GM19463 (cell line): ENCODE data around the gene BRCA1.
"Not testable (repeated sequence)": the region's sequence is repeated elsewhere in the genome, so short reads cannot be mapped to it uniquely, and the experiment has no call there.

ENCODE experiments used
- ATAC-seq: cut with Tn5 transposase; IDR thresholded peaks from one replicate; pipeline ENCODE4 v1.9.1; 2021; ENCODE audit warnings: mild to moderate bottlenecking, moderate library complexity; ENCODE audit not compliant: unreplicated experiment

The BRCA1 gene

DNA sequence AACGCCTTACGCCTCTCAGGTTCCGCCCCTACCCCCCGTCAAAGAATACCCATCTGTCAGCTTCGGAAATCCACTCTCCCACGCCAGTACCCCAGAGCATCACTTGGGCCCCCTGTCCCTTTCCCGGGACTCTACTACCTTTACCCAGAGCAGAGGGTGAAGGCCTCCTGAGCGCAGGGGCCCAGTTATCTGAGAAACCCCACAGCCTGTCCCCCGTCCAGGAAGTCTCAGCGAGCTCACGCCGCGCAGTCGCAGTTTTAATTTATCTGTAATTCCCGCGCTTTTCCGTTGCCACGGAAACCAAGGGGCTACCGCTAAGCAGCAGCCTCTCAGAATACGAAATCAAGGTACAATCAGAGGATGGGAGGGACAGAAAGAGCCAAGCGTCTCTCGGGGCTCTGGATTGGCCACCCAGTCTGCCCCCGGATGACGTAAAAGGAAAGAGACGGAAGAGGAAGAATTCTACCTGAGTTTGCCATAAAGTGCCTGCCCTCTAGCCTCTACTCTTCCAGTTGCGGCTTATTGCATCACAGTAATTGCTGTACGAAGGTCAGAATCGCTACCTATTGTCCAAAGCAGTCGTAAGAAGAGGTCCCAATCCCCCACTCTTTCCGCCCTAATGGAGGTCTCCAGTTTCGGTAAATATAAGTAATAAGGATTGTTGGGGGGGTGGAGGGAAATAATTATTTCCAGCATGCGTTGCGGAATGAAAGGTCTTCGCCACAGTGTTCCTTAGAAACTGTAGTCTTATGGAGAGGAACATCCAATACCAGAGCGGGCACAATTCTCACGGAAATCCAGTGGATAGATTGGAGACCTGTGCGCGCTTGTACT is at the start of gene BRCA1:
BRCA1 (minus strand) TSS at position 232 of the 834 bp plus-strand sequence. CDS start 1,268 bp downstream, outside the sequence.
- peak; percentile 97 for ATAC-seq

GRCh38 chr17:43171586-43172487 is 46.7 kb upstream of the BRCA1 start:
- ATAC-seq: no peak

DNA sequence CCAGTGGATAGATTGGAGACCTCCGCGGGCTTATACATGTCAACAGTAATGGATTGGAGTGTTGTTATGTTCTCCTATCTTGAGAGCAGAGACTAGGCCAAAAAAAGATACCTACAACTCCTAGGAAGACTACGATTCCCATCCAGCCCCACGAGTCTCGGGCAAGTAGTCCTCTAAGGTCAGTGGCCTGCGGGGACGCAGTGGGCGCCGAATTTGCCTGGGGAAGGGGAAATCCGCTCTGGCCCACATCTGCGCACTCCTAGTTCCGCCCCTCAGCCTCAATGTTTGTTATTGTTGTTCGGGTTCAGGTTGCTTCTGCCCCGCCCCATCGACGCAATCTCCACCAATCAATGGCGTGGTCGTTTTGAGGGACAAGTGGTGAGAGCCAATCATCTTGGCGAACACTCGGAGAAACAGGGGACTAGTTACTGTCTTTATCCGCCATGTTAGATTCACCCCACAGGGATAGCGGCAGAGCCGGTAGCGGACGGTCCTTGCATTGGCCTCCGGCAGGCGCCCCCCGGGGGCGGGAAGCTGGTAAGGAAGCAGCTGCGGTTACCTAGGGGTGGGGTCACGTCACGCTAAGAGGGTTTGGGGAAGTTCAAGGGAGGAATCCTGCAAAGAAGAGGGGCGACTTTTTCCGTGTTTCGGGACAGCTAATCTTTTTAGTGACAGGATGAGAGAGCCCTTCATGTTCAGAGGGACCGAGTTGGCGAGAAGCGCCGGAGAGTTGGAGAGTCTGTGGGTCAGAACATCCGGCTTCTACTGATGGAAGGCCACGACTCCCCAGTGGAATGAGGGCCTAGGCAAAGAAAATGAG is 45.8 kb upstream of the BRCA1 start, which contains the start of gene NBR1:
NBR1 (plus strand) TSS at position 449 of the 820 bp plus-strand sequence. CDS start 4,586 bp downstream, outside the sequence.
- peak; percentile 73 for ATAC-seq

GRCh38 chr17:43170140-43170765 is 45.1 kb upstream of the BRCA1 start:
- peak; percentile 56 for ATAC-seq

DNA sequence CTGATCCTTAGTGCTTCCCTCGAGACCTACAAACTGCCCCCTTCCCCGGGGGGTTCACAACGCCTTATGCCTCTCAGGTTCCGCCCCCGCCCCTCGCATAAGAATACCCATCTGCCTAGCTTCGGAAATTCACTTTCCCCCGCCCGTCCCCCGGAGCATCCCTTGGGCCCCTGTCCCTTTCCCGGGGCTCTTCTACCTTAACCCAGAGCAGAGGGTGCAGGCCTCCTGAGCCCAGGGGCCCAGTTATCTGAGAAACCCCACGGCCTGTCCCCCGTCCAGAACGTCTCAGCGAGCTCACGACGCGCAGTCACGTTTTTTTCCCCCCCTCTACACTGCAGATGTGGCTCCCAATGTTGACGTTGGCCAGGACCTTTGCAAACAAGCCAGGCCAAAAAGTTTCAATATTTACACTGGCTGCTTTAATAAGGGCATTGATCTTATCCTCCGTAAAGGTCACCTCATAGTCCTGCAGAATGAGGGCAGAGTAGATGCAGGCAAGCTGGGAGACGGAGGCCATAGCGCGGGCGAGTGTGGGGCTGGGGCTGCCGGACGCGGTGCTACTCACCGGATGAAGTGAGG is 44.5 kb upstream of the BRCA1 start:
- ATAC-seq: peak; percentile 18

GRCh38 chr17:43165971-43166370 is 40.8 kb upstream of the BRCA1 start:
- ATAC-seq: not testable (repeated sequence)

DNA sequence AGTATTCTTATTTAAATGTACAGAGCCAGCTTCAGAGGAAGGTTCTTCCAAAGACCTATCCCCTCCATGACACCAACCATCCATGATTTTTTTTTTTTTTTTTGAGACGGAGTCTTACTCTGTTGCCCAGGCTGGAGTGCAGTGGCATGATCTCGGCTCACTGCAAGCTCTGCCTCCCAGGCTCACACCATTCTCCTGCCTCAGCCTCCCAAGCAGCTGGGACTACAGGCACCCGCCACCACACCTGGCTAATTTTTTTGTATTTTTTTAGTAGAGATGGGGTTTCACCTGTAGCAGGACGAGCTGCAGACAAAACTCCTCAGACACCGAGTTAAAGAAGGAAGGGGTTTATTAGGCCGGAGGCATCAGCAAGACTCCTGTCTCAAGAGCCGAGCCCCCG is 34.8 kb upstream of the BRCA1 start:
- ATAC-seq: not testable (repeated sequence)

GRCh38 chr17:43159232-43159631 is 34.1 kb upstream of the BRCA1 start:
- ATAC-seq: not testable (repeated sequence)

DNA sequence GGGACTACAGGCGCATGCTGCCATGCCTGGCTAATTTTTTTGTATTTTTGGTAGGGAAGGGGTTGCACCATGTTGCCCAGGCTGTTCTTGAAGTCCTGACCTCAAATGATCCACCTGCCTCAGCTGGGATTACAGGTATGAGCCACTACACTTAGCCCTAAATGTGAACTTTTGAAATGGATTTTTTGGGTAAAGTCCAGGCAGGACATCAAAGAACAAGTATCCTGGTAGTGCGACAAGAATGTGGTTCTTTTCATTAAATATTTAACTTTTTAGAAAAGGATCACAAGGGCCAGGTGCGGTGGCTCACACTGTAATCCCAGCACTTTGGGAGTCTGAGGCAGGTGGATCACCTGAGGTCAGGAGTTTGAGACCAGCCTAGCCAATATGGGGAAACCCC is 30.5 kb upstream of the BRCA1 start:
- ATAC-seq: no peak

- not testable (repeated sequence) for ATAC-seq
Observed at GRCh38 chr17:43153197-43153835, 28.2 kb upstream of the BRCA1 start.

DNA sequence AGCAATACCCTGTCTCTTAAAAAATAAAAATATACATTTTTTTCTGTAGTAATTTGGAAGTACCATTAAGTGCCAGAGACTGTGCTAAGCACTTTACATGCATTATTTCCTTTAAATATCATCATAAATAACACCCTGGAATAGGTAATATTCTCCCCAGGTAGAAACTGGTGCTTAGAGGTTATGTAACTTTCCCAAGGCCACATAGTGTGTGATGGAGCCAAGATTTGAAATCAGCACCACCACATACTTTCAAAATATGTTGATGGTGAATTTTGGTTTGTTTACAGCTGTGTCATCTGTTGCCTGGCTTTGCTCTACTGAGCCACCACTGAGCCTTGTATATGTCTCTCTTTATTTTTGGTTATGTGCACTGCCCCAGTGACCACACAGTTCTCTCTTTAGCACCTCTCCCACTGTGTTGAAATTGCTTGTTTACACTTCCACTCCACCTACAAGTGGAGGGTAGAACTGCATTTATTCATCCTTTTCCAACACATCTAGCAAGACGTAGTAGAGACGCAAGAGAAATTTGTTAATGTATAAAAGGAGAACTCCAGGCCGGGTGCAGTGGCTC is 26.8 kb upstream of the BRCA1 start:
- ATAC-seq: no peak

DNA sequence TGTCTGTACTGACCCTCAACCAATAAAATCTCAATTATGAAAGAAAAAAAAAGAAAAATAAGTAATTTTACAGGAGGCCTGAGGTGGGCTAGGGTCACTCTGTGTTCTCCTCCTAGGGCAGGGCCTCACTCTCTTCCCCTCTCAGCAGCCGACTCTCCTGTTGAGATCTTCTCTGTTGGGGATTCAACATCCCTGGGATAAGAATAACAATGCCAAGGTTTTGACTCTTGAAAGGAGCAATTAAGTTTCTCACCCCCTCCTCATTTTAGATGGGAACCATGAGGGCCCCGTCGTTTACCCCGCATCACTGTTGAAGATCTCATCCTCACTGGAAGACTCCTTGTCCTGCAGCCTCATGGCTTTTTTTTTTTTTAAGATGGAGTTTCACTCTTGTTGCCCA is 21.5 kb upstream of the BRCA1 start:
- no peak for ATAC-seq

GRCh38 chr17:43143201-43143600 is 18.0 kb upstream of the BRCA1 start:
- ATAC-seq: no peak

DNA sequence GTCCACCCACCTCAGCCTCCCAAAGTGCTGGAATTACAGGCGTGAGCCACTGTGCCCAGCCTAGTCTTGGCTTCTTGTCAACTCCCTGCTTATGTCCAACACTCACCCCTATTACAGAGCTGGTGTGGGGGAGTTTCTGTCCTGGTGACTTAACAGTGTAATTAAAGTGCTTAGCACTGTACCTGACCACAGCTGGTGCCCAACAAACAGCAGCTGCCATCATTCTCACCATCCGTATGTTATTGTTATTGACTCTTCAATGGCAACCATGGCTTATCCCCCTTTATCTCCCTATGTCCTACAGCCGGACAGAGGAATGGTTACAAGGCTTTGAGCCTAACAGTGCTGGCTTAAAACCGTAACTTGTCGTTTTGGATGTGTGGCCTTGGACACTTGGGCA is 17.0 kb upstream of the BRCA1 start:
- no peak for ATAC-seq

- no peak for ATAC-seq
Observed at GRCh38 chr17:43140396-43141332, 15.5 kb upstream of the BRCA1 start.

- ATAC-seq: not testable (repeated sequence)
Observed at GRCh38 chr17:43138531-43138930, 13.4 kb upstream of the BRCA1 start.

DNA sequence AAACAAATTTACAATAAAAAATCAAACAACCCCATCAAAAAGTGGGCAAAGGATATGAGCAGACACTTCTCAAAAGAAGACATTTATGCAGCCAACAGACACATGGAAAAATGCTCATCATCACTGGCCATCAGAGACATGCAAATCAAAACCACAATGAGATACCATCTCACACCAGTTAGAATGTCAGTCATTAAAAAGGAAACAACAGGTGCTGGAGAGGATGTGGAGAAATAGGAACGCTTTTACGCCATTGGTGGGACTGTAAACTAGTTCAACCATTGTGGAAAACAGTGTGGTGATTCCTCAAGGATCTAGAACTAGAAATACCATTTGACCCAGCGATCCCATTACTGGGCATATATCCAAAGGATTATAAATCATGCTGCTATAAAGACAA is 11.4 kb upstream of the BRCA1 start:
- not testable (repeated sequence) for ATAC-seq

DNA sequence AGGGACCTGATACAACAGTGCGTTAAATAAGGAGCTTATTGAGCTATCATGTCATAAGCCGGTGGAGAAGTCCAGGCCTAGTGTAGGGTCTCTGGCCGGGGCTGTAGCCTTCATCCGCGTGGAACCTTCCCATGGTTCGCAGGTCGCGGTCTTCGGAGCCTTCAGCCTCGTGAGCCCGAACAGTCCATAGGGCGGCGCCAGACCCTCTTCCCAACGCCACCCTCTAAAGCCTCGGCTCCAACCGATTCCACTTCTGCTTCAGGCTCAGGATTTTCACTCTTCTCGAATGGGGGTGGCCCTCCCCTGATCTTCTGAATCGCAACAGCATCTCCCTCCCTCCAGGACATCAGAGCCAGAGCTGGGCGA is 10.3 kb upstream of the BRCA1 start:
- ATAC-seq: no peak
